GM21367 (cell line): ENCODE data around the gene CCNI.
"Not testable (repeated sequence)": the region's sequence is repeated elsewhere in the genome, so short reads cannot be mapped to it uniquely, and the experiment has no call there.

Source experiments
- ATAC-seq: cut with Tn5 transposase; IDR thresholded peaks from one replicate; pipeline ENCODE4 v1.9.1; 2021; ENCODE audit not compliant: unreplicated experiment

CCNI gene

DNA sequence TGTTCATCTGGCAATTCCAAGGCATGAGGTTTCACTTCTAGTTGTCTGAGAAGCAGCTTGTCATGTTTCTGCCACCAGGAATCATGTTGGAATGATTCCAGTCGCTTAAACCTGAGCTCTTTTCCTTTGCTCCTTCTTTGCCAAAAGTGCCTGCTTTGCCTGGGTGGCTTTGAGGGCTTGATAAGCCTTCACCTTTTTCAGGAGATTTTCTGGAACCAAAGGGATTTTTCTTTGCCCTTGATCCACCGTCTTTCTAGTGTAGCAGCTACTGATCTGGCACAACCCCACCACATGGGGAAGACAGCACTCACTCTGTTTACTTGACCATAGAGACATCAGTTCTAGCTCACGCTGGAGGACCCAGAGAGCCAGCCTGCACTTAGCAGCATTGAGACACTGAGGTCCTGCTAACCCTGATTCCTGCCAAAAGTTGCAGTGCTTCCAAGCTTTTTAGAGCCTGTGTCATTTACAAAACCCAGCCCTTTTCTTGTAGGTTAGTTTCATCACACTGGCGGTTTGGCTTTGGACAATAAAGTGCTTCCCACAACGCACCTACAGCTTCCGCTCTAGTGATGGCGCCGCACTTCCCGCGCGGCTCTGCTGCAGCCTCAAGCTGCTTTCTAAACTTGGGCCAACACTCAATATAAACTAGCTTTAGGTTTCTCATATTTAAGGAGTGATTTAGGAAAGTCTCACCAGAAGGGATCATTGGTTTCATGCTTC lies 7.3 kb upstream of the CCNI start:
- no peak for ATAC-seq

DNA sequence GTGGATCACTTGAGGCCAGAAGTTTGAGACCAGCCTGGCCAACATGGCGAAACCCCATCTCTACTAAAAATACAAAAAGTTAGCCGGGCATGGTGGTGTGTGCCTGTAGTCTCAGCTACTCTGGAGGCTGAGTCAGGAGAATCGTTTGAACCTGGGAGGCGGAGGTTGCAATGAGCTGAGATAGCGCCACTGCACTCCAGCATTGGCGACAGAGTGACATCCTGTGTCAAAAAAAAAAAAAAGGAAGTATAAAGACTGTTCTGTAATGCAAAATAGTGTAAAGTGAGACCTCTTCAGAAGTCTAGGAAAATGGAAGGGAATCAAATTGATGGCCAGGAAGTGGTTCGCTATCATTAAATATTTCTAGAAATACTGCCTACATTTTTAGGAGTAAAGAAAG lies 5.0 kb upstream of the CCNI start:
- not testable (repeated sequence) for ATAC-seq

DNA sequence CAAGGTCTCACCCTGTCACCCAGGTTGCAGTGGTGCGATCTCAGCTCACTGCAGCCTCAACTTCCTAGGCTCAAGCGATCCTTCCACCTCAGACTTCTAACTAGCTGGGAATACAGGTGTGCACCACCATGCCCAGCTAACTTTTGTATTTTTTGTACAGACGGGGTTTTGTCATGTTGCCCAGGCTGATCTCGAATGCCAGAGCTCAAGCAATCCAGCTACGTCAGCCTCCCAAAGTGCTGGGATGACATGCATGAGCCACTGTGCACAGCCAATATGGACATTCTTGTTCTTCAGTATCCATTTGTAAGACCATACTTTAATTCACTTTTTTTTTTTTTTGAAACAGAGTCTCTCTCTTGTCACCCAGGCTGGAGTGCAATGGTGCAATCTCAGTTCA lies 3.5 kb upstream of the CCNI start:
- no peak for ATAC-seq

DNA sequence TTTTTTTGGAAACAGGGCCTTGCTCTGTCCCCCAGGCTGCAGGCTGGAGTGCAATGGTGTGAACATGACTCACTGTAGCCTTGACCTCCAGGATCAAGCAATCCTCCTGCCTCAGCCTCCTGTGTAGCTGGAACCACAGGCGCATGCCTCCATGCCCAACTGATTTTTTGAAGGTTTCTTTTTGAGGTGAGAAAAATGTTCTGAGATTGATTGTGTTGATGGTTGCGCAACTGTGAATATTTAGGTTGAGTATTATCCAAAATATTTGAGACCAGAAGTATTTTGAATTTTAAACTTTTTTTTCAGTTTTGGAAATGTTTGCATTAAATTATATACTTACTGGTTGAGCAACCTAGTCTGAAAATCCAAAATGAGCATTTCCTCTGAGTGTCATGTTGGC lies 2.6 kb upstream of the CCNI start:
- no peak for ATAC-seq

DNA sequence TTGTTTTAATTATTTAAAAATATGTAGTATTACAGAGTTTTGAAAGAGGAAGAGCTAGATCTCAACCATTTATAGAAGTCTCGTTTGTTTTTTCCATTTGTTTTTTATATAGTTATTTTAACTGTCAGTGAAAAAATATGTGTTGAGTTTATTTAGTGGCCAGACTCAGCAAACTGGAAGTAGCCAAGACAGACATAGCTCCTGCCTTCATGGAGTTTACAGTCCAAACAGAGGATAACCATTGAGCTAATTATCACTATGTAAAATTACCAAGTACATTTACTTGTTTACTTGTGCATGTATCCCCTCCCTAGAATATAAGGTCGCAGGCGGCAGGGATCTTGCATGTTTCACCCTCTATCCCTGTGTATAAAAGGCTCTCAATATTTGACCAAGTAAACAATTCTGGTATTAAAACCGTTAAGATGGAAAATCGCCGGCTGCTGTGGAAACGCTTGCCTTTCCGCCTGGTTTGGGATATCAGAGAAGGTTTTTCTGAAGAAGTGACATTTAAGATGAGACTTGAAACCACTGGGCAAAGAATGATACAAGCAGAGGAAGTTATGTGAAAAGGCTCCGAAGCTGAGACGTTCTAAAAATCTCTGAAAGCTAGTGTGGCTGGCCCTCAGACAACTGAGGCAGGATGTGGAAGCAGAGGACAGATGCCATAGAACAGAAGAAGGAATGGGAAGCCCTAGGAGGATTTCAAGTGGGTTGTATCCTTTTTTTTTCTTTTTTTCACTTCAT lies 1.3 kb upstream of the CCNI start:
- no peak for ATAC-seq

DNA sequence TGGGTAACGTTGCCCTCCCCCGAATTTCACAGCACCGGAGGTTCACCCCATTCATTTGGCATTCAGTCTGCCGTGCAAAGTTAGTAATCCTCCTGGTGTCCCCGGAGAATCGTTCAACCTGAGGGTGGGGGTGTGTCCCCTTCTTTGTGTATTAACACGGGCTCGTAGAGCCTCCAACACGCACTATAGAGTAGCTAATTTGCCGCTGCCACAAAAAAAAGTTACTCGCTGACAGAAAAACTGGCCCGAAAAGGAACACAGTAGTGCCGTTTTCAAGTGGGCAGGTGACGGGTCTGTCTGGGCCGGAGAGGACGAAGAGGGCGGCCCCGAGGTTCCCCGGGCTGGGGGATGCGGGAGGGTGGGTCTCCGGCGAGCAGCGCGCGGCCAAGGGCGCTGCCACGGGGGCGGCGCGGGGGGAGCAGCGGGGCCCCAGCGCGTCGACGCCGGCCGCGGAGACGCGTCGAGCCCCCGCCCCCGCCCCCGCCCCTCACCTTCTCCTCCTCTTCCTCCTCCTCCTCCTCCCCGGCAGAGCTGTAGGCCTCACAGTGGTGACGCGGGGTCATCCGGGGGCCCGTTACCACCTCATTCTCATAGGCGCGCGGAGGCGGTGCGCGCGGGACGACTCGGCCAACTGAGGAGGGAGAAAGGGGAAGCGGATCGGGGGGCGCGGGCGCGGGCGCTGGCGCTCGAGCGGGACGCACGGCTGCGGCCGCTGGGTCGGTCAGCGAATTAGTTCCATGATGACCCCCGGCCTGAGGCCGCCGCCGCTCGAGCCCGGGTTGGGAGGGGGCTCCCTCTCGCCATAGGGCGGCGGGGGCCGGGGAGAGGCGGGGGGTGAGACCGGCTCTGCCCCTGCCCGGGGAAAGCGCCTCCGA lies 571 bp downstream of the CCNI start:
- ATAC-seq, result peak; percentile 56

DNA sequence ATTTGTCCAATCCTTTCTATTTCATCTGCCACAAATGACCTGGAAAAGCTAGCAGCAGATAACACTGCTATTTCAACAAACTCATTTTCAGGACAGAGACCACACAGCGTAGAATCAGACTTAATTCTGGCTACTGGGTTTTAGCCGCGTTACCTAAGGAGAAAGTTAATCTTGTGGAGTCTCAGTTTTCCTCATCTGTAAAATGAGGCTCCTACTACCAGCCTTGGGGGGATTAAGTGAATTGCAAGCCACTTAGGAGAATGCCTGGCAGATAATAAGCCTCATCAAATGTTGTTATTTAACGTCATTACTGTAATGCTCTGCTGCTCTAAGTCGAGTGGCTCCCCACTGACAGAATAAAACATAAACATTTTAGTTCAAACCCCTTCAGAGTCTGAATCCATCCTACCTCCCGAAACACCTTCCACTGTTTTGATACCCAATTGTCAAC lies 1.4 kb downstream of the CCNI start:
- ATAC-seq, result no peak

DNA sequence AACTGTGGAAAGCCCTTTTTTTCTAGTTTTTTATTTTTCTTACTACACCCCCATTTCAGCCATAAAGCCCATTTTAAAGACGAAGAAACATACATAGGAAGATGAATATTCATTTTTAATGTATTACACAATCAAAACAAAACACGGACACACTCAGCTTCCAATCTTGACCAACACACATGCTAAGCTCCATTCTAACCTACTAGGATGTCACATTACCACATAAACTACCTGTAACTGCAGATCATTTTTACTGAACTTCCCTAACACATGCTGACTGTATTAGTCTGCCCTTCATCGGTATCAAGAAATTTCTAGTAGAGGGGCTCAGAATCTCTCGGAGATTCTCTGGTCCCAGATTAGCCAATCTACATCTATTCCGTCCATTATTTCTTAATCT lies 1.8 kb downstream of the CCNI start:
- ATAC-seq, result no peak

DNA sequence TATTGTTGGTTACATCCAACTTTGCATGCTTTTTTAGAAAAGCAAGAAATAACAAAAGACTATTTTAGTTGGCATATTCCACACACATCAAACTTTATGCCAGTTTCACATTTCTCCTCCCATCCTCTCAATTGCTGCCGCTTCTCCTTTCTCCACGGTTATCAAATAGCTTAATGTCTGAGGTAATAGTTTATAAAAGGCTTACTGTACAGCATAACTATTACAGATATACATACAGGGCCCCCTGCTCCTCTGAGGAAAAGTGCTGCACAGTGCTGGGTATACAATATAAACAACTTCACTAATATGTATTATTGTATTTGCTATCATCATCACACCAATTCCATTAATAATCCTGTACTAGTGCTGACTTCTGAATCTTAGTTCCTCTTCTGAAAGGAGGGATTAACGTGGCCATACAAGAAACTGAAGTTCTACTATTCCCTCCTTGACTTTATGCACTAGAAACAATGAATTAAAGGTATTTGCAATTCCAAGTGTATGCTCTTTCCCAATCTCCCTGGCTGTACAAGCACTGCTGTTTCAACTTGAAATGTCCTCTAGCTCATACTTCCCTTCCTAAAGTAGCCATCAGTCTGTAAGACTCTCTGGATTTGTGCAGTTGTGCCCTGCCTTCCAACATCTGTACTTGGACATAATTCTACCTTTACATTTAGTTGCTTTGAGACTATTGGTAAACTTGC lies 2.5 kb downstream of the CCNI start:
- ATAC-seq, result no peak

DNA sequence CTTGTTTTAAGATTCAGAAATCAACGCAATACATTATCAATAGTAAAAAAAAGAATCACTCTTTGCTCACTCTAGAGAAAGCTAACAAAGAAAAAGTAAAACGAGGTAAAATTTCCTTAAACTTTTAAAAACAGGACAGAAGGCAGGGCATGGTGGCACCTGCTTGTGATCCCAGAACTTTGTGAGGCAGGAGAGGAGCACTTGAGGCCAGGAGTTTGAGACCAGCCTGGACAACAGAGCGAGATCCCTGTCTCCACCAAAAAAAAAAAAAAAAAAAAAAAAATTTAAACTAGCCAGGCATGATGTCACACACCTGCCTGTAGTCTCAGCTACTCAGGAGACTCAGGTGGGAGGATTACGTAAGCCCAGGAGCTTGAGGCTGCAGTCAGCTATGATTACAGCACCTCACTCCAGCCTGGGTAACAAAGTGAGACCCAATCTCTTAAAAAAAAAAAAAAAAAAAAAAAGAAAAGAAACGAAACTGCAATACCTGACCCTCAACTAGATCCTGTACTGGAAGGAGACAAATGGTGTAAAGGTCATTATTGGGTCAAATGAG lies 3.5 kb downstream of the CCNI start:
- no peak for ATAC-seq

DNA sequence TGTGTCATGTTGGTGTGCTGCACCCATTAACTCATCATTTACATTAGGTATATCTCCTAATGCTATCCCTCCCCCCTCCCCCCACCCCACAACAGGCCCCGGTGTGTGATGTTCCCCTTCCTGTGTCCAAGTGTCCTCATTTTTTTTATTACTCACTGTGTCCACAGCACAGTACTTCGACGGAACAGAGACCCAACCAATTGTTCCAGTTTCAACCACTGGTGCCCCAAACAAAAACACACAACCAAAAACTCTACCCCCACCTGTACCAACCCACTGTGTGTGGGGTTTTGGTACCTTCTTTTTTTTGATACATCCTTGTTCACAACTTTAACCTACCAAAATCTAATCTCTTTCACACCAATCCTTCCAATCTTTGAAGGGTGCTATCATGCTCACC lies 6.3 kb downstream of the CCNI start:
- not testable (repeated sequence) for ATAC-seq

DNA sequence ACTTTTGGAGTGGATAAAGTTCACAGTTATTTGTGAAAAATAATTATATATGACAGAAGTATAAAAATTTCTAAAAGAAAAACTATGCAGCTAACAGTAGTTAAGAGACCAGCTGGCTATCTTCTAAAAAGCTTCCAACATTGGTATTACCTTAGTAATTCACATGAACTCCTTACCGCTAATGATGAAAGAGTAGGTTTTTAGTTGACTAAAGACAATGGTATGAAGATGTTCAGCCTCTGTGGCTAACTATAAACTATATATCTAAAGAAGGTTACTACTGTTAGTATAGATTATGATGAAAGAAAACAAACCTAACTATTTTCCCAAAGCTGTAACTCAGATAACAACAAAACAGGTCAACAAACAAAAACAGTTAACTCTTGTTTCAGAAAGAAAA lies 10.4 kb downstream of the CCNI start:
- no peak for ATAC-seq

DNA sequence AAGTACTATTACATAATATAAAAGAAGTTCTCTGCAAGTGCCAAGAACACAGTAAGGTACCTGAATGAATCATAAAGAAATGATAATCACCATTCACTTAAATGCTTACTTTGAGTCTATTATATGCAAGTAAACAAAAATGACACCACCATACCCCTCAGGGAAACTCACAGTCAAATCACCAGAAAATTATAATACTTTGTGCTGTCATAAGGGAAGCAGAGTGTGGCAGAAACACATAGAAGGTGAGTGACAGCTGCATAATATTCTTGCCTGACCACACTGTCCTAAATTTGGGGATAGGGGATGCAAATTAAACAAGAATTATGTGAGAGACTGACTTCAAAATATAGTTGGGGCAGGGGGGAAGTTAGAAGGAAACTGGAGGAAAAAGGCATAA lies 12.9 kb downstream of the CCNI start:
- no peak for ATAC-seq

DNA sequence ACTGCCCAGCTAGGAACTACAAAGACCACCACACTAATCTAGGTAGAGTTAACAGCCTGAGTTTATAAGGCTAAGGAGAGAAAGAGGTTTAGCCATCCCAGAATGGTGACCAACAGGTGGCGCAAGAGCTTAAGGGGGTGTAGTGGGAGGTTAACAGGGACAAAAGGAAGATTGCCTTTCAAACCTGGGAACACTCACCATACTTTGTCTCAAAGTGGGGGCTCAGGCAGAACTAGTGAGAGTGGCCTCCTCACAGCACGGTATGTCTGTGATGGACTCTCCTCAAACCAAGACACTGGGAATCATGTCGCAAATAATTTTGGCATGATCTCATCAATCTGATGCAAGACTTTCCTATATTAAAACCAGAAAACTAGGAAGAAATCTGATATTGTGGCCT lies 23.4 kb downstream of the CCNI start:
- ATAC-seq, result no peak

DNA sequence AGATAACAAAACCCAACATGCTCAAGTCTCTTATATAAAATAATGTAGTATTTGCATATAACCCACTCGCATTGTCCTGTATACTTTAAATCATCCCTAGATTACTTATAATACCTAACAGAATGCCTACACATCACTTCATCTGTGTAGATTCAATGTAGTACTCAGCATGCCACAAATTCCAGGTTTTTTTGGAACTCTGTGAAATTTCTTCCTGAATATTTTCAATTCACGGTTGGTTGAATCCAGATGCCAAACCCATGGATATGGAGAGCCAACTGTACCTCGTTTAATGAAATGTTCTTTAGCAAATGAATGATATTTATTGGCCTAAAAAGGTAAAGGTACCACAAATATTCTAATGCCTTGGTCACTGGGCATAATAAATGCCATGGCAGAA lies 24.8 kb downstream of the CCNI start:
- no peak for ATAC-seq

DNA sequence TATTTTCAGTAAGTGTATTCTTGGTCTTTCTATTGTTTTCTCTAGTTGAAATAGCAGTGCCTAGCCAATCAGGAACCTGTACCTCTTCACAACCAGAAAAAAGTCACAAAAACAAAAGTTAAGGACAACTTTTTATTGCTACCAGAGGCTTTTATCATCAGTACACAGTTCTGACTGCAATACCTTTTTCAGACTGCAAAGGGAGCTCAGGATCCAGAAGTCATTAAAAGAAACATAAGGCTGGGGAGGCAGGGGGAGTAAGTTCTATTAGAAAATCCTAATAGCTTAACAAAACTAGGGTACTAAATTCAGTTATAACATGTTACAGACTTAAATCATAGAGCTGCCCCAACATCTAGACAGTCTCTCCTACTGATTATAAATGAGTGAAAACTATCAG lies 28.8 kb downstream of the CCNI start:
- ATAC-seq, result no peak

DNA sequence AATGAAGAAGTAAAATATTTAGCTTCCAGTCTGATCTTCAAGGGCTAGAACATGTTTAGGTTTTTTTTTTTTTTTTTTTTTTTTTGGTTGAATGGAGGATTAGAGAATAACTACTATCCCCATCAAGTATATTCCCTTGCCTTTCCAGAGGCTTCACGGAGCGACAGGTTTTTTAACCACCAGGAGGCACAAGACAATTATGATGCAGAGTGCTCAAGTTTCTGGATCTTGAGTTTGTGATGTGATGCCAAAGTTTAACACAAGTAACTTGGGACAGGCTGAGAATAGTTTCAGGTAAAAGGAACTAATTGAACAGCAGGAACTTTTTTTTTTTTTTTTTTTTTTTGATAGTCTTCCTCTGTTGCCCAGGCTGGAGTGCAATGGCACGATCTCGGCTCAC lies 30.3 kb downstream of the CCNI start:
- ATAC-seq, result no peak

DNA sequence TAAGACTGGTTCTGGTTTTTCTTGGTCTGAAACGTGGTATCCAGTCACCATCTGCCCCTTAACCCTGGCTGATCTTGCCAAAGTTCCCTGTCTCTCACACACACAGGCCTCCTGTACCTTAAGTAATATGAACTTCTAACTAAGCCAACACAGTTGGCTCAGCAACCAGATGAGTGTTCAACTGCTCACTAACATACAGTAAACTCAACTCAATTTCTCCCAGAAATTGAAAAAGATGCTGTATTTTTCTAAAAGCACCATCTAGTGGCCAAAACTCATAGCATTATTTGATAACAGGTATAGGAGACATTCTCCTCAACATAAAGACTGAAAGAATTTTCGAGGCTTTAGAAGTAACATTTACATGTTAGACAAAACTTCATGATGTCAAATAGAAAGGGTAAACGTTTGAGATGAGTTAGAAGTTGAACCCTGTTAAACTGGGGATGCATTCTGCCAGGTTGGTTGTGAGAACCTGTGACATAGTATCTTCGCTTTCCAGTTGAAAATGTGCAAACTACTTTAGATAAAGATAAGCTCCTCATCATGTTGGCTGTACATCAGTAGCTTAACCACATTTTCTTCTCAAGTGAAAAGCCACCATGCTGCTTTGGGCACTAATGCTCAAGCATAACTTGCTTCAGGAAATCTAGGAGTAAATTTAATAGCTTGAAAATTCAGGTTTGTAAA lies 31.2 kb downstream of the CCNI start:
- peak; percentile 43 for ATAC-seq

DNA sequence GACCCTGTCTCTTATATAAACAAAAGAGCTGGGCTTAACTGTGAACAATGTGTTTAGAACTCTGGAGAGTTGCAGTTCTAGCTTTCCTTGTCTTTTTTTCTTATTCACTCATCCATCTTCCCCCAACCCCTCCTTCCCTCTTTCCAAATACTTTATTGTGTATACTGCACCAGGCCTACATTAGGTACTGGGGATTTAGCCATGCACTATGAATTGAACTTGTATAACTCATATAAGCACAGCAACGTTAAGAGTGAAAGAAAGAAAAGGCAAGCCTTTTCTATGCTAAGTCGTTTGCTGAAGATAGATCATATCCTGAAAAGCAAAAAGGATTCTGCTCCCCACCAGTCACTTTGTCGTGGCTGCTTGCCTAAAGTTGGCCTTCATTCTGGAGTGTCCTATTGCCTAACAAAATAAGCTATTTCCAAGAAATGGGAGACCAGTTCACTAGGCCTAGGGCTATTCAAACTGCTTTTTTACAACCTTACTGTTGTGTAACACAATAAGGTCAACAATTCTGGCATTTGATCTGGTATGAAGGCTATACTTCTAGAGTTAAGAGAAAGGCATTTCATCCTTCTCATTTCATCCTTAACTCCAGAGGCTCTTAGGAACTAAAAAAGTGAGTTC lies 32.2 kb downstream of the CCNI start:
- no peak for ATAC-seq
